Nucleus accumbens (tissue), 56 donors: ENCODE results near the gene SCEL.
"Not testable (repeated sequence)": the region's sequence is repeated elsewhere in the genome, so short reads cannot be mapped to it uniquely, and the experiment has no call there.

Experiments
- DNase-seq, 56 donors: peaks; one replicate each; lab custom pipeline; 2025; lab: John Stamatoyannopoulos, UW

Gene SCEL

DNA sequence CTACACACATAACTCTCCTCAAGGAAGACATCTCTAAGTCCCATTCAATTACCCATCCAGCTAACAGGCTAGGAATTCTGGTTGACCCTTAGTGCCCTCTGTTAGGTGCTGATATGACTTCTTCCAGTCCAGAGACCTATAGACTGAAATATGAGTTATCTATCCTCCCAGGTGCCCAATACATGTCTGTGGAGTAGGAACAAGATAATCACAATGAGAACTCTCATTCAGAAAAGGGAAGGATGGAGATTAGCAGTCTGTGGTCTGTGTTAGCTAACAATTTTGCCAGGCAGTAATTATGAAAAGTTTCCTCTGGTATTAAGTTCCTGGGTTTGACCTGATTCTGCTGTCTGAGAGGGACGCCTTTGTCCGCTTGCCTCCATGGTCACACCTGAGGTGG is 117.8 kb downstream of the SCEL start:
- no peak for DNase-seq

DNA sequence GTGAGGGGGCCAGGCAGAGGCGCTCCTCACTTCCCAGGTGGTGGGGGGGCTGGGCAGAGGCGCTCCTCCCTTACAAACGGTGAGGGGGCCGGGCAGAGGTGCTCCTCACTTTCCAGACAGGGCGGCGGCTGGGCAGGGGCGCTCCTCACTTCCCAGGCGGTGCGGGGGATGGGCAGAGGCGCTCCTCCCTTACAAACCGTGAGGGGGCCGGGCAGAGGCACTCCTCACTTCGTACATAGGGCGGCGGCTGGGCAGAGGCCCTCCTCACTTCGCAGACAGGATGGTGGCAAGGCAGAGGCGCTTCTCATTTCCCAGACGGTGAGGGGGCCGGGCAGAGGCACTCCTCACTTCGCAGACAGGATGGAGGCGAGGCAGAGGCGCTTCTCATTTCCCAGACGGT is 124.5 kb downstream of the SCEL start:
- not testable (repeated sequence) for DNase-seq

DNA sequence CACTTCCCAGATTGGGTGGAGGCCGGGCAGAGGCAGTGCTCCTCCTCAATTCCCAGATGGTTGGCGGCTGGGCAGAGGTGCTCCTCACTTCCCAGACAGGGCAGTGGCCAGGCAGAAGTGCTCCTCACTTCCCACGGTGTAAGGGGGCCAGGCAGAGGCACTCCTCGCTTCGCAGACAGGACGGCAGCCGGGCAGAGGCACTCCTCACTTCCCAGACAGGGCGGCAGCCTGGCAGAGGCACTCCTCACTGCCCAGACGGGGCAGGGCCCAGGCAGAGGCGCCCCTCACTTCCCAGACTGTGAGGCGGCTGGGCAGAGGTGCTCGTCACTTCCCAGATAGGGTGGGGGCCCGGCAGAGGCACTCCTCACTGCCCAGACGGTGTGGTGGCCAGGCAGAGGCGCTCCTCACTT is 125.3 kb downstream of the SCEL start:
- no peak for DNase-seq

DNA sequence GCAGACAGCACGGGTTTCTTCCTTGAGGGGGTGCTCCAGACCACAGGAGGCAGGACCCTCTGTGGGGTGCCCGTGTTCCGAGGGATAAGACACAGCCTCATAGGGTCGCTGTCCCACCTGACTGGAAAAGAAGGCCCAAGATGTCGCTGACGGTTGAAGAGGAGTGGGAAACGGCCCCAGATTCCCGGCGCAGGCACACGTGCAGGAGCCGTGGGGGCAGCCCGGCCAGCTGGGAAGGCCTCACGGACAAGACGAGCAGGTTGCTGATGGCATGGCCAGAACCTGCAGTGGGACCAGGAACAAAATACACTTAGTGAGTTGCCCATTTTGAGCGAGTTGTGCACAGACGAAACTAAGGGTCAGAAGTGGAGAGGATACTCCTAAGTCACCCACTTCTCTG is 126.8 kb downstream of the SCEL start:
- not testable (repeated sequence) for DNase-seq

DNA sequence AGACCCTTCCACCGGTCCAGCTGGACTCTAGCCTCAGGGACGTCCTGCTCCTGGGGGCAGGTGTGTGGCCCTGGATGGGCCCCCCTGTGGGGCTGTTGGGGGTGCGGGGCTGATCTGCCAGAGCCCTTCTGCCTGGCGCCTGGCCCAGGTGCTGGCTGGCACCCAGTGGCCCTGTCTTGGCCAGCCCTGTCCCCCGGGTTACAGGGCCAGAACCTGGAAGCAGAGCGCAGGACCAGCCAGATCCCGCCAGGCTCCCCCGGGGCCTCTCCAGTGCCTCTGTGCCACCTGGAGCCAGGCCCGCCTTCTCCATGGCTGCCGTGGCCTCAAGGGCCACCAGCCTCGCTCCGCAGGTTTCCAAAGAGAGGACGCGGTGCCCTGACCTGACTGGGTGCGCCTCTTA is 127.3 kb downstream of the SCEL start:
- DNase-seq = not testable (repeated sequence)

DNA sequence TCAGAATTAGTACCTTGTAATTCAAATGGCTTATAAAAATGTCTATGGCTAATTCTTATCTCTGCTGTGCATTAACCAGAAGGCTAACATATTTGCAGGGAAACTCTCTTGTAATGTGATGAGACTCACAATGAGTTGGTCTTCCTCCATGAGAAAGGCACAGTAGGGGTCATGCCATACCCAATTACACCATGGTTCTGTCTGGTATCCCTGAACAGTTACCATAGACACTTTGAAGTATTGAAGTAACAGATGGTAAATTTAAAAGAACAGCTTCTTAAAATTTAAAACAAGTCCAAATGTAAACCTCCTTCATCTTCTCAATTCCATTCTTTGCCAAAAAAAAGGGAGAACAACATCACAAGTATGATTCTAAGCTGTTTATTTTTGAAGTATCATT is 139.3 kb downstream of the SCEL start:
- DNase-seq = no peak

DNA sequence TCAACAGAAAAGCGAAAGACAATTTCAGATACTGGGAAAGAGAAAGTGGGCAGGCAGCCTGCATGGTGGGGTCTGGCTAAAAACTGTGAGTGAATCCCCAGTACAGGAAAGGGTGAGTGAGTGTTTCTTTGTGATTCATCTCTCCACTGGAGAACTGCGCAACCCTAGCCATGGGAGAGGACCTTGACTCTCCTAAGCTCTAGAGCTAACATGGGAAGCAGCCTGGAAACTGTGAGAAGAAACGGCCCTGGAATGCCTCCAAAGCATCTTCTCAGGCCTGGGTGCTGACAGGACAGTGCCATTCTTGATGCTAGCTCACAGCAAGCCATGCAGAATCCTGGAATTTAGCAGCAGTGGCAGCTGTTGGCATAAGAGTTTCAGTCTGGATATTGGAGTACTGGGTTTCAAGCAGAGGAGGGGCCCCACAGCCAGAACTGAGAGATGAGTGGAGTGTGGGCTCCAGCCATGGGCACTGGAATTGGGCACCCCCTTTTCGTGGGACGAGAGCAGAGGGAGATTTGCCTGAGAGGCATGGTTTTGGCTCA is 143.3 kb downstream of the SCEL start:
- DNase-seq = no peak

DNA sequence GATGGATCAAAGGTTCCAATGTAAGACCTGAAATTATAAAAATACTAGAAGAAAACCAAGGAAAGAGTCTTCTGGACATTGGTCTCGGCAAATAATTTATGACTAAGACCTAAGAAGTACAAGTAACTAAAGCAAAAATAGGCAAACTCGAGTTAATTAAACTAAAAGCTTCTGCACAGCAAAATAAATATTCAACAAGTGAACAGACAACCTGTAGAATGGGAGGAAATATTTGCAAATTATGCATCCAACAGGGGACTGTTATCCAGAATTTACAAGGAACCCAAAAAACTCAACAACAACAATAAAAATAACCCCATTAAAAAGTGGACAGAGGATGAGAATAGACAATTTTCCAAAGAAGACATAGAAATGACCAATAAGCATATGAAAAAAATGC is 152.3 kb downstream of the SCEL start:
- no peak for DNase-seq

DNA sequence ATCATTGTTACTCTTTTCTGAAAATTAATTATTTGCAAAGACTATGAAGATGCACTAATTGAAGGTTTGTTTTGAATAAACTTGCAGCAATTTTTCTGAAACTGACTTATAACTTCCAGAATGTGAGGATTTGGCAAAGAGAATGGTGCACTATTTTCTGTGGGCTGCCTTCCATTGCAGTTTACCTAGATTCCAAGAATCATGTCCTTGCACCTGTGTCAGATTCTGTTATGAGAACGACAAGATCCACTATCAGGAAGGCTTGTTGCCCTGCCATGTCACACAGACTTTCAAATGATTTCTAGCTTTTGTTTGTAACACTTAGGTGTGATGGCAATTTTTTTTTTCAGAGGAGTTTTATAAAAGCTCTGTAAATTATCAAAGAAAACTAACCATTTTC is 156.4 kb downstream of the SCEL start:
- no peak for DNase-seq

DNA sequence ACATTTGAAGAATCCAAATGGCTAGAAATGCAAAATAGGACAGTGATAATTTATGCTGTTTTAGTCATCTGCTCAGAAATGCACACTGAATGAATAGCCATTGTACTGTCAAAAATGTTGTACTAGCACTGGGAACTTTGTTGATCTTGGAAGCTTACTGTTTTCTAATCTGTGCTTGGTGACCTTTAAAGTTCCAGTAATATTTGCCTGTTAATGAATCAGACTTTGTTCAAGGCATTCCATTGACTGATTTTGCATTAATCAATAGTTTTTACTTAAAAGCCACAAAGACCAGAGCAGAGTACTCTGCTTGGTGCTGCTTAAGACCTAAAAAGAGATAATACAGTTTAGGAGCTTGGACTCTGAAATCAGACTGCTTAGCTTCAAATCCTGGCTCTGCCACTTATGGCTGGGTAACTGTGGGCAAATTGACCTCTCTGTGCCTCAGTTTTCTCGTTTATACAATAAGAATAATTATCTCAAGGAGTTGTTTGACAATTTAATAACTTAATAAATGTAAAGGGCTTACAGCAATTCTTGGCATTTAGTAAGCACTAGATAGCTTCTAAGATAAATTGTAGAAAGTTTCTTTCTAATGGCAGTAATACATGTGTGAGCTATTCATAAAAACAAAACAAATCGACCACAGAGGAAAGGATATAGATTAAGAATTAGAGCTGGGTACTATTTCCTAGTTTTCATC is 157.4 kb downstream of the SCEL start:
- DNase-seq = peak in 1 of 56 donors; percentile 4

DNA sequence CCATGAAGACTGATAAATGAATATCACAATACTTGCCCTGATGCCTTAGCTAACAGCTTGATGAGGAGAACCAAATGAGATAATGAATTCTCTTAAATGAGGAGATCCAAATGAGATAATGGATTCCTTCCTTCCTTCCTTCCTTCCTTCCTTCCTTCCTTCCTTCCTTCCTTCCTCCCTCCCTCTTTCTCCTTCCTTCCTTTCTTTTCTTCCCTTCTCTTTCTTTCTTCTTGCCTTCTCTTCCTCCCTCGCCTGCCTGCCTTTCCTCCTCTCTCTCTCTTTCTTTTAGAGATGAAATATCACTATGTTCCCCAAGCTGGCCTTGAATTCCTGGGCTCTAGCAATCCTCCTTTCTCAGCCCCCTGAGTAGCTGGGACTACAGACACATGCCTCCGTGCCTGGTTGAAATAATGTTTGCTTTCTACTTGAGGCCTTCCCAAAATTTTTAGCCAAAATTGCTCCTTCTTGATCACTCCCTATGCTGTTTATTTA is 158.0 kb downstream of the SCEL start:
- DNase-seq = no peak
